ENCODE results near the gene SLC26A9.

Gene SLC26A9

DNA sequence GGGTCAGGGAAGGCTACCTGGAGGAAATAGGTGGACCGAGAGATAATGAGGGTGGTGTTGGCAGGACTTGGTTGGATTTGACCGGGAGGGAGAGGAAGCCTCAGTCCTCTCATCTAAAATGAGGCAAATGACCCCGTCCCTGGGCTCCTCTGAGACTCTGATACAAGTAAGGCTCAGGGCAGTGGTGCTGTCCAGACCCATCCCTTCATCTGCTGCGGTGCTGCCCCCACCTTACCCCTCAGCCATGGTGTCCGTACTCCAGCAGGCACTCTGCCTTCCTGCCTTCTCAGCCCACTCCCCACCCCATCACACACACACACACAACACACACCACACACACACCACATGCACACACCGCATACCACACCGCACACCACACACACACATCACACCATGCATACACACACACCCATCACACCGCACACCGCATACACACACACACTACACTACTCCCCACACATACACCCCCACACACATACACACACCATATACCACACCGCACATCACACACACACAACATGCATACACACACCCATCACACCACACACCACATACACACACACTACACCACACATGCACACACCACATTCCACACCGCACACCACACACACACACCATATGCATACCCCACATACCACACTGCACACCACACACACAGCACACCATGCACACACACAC lies 29.4 kb upstream of the SLC26A9 start:
- no peak for DNase-seq (ENCODE audit: low spot score)

GRCh38 chr1:205972081-205972480 lies 28.8 kb upstream of the SLC26A9 start:
- DNase-seq (ENCODE audit: low spot score): no peak

GRCh38 chr1:205971082-205971481 lies 27.8 kb upstream of the SLC26A9 start:
- DNase-seq (ENCODE audit: low spot score): no peak

DNA sequence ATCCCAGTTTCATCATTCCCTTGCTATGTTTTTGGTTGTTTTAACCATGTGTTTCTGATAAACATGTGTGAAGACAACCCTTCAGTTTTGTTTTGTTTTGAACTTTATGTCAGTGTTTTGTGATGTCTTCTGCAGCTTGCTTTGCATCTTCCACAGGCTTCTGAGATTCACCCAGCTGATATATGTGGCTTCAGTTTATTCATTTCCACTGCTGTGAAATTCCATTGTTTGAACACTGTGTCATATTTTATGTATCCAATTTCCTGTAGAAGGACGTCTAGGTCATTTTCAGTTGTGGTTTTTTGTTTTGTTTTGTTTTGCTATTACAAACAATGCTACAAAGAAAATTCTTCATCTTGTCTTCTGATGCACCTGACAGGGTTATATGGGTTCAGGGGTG lies 27.2 kb upstream of the SLC26A9 start:
- no peak for DNase-seq (ENCODE audit: low spot score)

- DNase-seq (ENCODE audit: low spot score): no peak
Observed at GRCh38 chr1:205969229-205969628, 26.0 kb upstream of the SLC26A9 start.

DNA sequence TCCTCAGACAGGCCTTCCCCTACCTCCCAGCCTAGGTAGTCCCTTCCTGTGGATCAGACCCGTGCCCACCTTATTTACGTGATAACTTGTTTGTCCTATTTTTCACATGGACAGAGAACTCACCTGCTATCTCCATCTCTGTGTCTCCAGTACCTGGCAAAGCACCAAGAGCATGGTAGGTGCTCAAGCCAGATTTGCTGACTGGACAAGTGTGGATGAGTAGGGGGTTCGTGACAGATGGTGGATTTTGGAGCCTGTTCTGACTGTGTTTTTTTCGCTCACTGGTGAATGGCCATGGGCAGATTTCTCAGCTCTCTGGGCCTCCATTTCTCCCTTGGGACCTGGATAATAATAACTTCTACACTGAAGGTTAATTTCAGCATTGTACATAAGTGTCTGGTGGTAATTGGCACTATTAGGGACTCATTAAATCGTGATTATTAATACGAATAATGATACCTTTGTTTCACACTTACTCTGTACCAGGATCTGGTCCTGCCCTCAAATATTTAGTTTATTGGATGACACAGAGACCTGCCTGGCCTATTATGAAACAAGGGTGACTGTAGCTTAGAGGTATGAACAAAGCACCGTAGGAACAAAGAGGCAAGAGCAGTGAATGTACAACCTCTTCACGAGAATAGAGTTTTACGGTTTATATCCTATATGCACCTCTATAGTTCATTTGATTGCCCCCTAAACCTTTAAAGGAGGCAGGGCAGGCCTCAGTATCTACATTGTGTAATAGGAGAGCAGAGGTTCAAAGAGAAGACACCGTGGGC lies 24.5 kb upstream of the SLC26A9 start:
- DNase-seq (ENCODE audit: low spot score): no peak

DNA sequence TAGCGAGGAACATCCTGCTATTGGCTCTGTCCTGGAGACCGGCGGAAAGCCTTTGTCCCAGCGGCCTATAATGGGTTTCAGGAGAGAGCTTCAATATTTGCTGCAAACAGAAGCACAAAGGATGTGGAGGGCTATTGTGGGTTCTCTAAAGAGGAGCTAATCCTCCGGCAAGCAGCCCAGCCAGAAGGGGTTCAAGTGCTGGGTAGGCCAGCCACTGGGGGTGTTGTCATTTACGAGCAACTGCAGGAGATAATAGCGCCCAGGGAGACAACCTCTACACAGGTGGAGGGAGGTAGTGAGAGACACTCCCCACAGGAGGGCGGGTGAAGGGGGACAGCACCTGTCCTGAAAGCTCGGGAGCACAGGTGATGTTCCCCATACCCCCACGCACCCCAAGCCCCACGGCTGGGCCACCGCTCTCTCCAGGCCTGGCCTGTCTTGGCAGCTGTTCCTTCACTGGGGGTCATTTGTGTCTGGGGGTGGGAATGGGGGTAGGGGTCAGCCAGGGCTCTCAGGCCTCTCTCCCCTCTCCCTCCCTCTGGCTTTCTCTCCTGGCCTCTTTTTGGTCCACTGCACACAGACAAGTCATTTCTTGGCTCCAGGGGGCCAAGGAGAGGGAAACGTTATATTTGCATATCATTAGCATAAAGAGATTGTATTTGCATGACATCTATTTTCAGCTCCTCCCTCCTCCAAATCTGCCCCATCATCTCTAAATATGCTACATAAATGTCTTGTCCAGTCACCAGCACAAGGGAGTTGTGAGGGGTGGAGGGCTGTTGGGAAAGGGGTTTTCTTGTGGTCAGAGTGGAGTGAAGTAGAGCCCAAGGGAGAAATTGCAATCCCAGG lies 22.0 kb upstream of the SLC26A9 start:
- DNase-seq (ENCODE audit: low spot score): no peak

- DNase-seq (ENCODE audit: low spot score): no peak
Observed at GRCh38 chr1:205963352-205964155, 20.3 kb upstream of the SLC26A9 start.

- no peak for DNase-seq (ENCODE audit: low spot score)
Observed at GRCh38 chr1:205962821-205963221, 19.6 kb upstream of the SLC26A9 start.

GRCh38 chr1:205961991-205962820 lies 18.9 kb upstream of the SLC26A9 start:
- no peak for DNase-seq (ENCODE audit: low spot score)

GRCh38 chr1:205961405-205961804 lies 18.1 kb upstream of the SLC26A9 start:
- no peak for DNase-seq (ENCODE audit: low spot score)

GRCh38 chr1:205959789-205960188 lies 16.5 kb upstream of the SLC26A9 start:
- DNase-seq (ENCODE audit: low spot score): no peak

- DNase-seq (ENCODE audit: low spot score): no peak
Observed at GRCh38 chr1:205955499-205955898, 12.2 kb upstream of the SLC26A9 start.

- no peak for DNase-seq (ENCODE audit: low spot score)
Observed at GRCh38 chr1:205954819-205955404, 11.7 kb upstream of the SLC26A9 start.

DNA sequence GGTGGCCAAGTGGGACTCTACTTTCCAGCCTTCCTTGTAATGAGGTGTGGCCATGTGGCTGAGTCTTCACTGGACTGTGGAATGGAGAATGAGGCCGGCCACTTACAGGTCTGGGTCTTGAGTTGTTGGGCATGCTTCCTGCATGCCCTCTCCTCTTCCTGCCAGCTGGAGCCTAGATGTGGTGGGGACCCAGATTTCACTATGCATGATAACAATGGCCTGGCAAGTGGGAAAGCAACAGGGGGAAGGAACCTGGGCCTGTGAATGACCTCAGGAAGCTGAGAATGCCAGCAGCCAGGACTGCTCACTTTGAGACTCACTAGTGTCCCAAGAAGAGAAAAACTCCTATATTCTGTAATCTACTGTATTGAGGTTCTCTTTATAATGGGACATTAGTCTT lies 8.5 kb upstream of the SLC26A9 start:
- DNase-seq (ENCODE audit: low spot score): no peak

DNA sequence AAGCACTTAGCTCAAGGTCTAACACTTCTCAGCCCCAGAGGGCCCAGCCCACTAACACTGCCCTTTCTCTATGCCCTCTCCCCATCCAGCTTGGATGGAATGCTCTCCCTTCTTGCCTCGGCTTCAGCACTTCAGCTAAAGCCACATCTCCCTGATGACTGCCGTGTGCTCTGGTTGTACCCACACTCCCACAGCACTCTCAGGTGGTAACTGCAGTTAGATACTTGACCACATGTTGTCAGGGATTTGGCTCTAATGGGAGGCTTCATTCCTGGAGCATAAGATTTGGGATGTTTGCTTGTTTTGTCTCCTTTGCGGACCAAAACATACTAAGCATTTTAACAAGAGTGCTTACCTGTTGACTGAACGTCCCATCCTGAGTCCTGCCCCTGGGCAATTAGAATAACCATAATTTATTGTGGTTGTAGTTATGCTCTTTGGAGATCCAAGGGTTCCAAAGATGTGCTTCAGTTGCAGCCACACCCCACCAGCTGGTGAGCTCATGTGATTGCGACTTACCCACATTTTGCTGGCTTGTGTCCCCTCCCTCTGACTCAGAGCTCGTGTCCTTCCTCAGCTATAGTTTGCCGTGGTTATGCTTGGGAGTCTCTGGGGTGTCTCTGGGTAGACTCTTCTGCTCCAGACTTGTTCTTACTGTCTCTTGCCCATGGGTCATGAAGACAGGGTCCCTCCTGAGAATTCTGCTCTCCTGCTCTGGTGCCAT lies 7.7 kb upstream of the SLC26A9 start:
- peak; percentile 38 for DNase-seq (ENCODE audit: low spot score)

DNA sequence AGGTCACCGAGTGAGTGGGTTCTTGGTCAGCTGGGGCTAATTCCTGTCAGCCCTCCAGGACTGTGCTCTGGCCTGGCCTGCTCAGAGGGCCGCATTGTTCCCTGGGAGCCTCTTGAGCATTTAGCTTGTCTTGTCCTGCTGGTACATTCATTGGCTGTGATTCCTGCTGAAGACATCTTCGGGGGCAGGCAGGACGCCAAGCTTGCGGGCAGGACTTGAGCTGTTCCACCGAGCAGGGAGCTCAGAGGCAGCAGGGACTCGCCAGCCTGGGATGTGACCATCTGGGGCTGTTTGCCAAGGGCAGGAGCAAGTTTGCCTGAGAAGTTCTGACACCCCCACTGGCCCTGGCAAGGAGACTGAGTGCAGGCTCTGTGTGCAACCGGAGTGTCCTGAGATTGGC lies 7.0 kb upstream of the SLC26A9 start:
- no peak for DNase-seq (ENCODE audit: low spot score)

DNA sequence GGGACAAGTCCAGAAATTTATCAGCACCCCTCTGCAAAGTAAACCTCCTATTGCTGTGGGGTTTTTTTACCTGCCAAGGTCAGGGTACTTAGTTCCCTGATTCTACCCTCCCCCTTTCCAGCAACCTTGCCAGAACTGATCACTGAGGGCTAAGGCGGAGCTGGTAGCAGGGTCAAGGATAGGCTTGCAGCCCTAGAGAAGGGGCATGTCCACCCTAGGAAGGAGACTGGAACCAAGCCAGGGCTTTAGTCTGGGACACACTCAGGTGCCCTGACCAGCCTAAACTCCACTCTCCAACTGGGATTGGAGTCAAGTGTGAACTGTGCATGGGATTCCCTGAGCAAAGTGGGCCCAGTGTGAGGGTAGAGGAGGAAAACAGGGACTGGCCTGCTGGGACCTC lies 6.5 kb upstream of the SLC26A9 start:
- no peak for DNase-seq (ENCODE audit: low spot score)

DNA sequence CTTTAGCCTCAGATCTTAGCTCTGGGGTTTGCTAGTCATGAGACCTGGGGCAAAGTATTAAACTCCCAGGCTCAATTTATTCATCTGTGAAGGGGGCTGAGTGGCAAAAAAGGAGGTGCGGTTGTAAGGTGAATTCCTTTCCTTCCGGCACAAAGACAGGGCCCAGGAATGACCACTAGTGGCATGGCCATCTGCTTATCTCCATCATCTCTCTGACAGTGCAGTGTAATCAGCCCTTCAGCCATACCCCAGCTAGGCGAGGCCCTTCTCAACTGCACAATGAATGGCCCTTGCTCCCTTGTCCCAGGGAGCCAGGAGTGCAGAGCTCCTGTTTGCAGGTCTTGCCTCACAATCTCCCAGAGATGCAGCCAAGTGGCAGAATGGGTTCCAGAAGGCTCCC lies 5.6 kb upstream of the SLC26A9 start:
- no peak for DNase-seq (ENCODE audit: low spot score)

DNA sequence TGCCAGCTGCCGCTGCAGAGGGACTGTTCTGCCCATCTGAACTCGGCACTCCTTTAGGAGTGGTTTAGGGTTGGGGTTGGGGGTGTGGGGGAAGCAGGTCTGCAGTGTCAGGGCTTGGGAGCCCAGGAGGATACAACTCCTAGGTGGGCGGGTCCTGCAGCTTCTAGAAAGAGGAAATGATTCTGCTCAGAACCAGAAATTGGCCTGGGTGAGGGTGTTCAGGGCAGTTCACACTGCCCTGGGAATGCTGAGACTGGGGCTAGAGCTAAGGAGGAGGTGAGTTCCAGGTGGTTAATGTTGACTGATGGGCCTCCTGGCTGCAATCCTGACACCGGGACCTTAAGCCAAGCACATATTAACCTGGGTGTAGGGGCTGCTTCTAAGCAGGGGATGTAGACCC lies 4.8 kb upstream of the SLC26A9 start:
- DNase-seq (ENCODE audit: low spot score): no peak
